PFSK-1 (cell line): ENCODE data around the gene TSNAXIP1.

ENCODE experiments used
- POLR2AphosphoS5 ChIP-seq: IDR thresholded peaks from 2 replicates; pipeline ENCODE4 v1.6.1; 2012; ENCODE audit warnings: low read depth, mild to moderate bottlenecking, control low read depth, low read length, moderate library complexity
- TAF1 ChIP-seq: IDR thresholded peaks from 2 replicates; pipeline ENCODE4 v1.6.1; 2012; ENCODE audit warnings: low read length, control low read depth, borderline replicate concordance; ENCODE audit not compliant: insufficient read depth
- TF ChIP-seq, protein P1 (sequence below), 2 experiments: IDR thresholded peaks; 2 replicates each; pipeline versions ENCODE4 v1.6.1 to v1.8.0; 2011 to 2012; ENCODE audit warnings: low read depth in 2 of 2, low read length in 2 of 2, control low read depth in 1 of 2, inconsistent platforms in 1 of 2, mild to moderate bottlenecking in 1 of 2, moderate library complexity in 1 of 2; ENCODE audit not compliant: insufficient read depth in 1 of 2

DNA sequence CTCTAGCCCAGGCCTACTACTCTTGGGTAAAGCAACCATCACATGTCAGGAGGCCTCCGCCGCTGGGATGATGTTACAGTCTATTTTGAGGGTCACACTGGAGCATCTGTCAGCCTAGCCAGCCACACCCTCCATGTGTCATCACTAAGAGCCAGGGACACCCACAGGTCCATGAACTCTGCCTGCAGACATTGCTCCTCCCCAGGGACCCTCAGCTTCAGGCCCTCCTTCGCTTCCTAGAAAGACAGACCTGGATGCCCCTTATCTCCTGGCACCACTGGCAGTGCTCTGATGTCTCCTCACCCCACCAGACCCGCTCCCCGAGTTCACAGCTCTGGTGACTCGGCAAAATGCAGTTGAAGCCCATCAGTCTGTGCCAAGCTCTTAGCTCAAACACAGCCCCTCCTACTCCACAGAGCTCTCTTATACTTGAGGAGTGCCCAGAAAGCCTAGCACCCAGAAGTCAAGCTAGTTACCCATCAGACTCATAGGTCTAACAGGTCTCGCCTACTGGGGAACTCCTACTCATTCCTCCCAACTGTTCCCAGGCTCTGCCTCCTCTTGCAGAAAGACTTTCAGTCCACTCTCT is 6.3 kb upstream of the TSNAXIP1 start:
- TF ChIP-seq, protein P1, sequence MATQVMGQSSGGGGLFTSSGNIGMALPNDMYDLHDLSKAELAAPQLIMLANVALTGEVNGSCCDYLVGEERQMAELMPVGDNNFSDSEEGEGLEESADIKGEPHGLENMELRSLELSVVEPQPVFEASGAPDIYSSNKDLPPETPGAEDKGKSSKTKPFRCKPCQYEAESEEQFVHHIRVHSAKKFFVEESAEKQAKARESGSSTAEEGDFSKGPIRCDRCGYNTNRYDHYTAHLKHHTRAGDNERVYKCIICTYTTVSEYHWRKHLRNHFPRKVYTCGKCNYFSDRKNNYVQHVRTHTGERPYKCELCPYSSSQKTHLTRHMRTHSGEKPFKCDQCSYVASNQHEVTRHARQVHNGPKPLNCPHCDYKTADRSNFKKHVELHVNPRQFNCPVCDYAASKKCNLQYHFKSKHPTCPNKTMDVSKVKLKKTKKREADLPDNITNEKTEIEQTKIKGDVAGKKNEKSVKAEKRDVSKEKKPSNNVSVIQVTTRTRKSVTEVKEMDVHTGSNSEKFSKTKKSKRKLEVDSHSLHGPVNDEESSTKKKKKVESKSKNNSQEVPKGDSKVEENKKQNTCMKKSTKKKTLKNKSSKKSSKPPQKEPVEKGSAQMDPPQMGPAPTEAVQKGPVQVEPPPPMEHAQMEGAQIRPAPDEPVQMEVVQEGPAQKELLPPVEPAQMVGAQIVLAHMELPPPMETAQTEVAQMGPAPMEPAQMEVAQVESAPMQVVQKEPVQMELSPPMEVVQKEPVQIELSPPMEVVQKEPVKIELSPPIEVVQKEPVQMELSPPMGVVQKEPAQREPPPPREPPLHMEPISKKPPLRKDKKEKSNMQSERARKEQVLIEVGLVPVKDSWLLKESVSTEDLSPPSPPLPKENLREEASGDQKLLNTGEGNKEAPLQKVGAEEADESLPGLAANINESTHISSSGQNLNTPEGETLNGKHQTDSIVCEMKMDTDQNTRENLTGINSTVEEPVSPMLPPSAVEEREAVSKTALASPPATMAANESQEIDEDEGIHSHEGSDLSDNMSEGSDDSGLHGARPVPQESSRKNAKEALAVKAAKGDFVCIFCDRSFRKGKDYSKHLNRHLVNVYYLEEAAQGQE (IDR thresholded peaks at IDR 0.05; ENCODE audit: insufficient read depth in 1 of 2, low read depth in 2 of 2, low read length in 2 of 2) = no peak
- TF ChIP-seq POLR2AphosphoS5 = no peak
- TF ChIP-seq TAF1 = no peak
